ENCODE results near the gene DRAXIN. TPM values are rescaled to one million over a fixed set of nuclear protein-coding genes. Genes with fewer than 3 reads are reported as not detected.

DRAXIN gene
- total RNA-seq, 1 donor from 2014 or later: 0.05 TPM

DNA sequence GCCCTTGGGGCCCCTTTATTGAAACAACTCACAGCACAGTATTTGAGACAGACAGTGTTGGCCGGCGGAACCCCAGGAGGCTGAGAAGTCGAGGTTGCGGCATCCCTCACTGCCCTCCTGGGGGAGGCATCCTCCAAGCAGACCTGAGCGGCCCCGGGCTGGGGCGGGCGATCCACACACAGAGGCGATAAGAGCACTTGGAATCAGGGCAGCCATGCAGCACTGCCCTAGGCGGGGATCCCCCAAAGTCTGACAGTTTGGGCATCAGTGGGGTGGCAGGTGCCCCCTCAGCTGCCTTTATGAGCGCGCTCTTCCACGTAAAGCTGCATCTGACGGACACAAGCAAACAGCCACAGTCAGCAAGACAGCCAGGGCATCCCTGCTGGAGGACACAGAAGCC is 17.0 kb upstream of the DRAXIN start:
- no peak for DNase-seq
- H3K9me3 ChIP-seq (replicated peaks): no peaks in the 10 kb centered on the region
- peaks cover 45% of the 10 kb centered on the region for H3K36me3 ChIP-seq
- TF ChIP-seq, protein P1, sequence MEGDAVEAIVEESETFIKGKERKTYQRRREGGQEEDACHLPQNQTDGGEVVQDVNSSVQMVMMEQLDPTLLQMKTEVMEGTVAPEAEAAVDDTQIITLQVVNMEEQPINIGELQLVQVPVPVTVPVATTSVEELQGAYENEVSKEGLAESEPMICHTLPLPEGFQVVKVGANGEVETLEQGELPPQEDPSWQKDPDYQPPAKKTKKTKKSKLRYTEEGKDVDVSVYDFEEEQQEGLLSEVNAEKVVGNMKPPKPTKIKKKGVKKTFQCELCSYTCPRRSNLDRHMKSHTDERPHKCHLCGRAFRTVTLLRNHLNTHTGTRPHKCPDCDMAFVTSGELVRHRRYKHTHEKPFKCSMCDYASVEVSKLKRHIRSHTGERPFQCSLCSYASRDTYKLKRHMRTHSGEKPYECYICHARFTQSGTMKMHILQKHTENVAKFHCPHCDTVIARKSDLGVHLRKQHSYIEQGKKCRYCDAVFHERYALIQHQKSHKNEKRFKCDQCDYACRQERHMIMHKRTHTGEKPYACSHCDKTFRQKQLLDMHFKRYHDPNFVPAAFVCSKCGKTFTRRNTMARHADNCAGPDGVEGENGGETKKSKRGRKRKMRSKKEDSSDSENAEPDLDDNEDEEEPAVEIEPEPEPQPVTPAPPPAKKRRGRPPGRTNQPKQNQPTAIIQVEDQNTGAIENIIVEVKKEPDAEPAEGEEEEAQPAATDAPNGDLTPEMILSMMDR (IDR thresholded peaks at IDR 0.05; ENCODE audit: borderline replicate concordance): no peak
- no peaks in the 10 kb centered on the region for H3K27me3 ChIP-seq (ENCODE audit: low read depth)
- intact Hi-C loops (cut with micrococcal nuclease): no loop called here
- no peak overlapping the region for H3K27ac ChIP-seq (replicated peaks)
- H3K4me1 ChIP-seq: peaks cover under 1% of the 10 kb centered on the region
- no peak overlapping the region for H3K4me3 ChIP-seq

DNA sequence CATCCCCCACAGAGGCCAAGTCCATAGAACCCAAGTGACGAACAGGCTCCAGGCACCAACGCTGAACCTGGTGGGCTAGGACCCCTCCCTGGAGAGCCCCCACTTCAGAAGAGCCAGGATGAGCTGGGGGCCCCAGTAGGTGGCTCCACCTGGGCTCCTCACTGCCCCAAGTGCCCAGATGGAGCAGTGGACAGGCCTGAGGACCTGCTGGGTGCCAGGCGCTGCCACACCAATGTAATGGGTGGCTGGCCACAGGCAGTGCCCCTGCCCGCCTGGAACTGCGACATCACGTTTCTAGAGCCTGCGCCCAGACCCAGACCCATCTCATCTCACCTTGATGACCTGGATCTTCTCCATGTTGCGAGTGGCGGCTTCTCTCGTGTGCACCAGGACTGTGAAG is 16.2 kb upstream of the DRAXIN start:
- Histone ChIP-seq H3K27me3 (ENCODE audit: low read depth) (no peaks in the 10 kb centered on the region), H3K36me3 (peaks cover 45% of the 10 kb centered on the region), H3K4me3 (no peak overlapping the region), H3K27ac (replicated peaks) (no peak overlapping the region), H3K9me3 (replicated peaks) (no peaks in the 10 kb centered on the region), H3K4me1 (peaks cover 9% of the 10 kb centered on the region)
- intact Hi-C loops (cut with micrococcal nuclease): no loop called here
- TF ChIP-seq, protein P1 (IDR thresholded peaks at IDR 0.05; ENCODE audit: borderline replicate concordance): no peak
- DNase-seq: no peak

DNA sequence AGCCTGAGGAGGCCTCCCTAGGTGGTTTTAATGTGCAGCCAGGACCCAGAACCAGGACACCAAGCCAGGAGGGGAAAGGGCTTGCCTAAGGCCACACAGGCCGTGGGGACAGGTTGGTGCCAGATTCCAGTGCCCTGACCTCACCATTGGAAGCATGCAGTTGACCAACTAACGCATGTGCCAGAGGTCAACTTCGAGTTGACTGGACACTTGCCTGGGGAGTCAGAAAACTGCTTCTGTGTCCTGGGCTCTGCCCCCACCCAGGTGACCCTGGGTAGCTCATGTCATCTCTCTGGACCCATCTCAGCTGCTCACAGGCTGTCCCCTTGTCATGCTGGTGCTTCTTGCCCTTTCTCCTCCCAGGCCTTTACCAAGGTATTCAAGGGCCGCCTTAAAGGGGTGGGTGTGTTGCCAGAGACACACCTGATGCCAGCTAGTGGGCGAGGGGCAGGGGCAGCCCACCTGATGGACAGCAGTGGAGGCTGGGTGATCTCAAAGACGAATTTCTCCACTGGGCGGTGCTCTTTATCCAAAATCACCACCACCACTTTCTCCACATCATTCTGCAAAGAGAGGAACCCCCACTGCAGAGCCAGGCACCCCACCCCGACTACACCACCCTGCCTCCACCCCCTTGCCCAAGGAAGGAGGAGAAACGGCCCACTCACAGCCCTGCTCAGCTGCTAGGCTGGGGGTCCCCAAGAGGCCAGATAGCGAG is 15.0 kb upstream of the DRAXIN start:
- intact Hi-C loops (cut with micrococcal nuclease): no loop called here
- Histone ChIP-seq H3K27me3 (ENCODE audit: low read depth) (no peaks in the 10 kb centered on the region), H3K9me3 (replicated peaks) (no peaks in the 10 kb centered on the region), H3K4me1 (peaks cover 21% of the 10 kb centered on the region), H3K27ac (replicated peaks) (no peak overlapping the region), H3K4me3 (no peak overlapping the region), H3K36me3 (peaks cover 45% of the 10 kb centered on the region)
- TF ChIP-seq, protein P1 (IDR thresholded peaks at IDR 0.05; ENCODE audit: borderline replicate concordance): no peak
- no peak for DNase-seq

DNA sequence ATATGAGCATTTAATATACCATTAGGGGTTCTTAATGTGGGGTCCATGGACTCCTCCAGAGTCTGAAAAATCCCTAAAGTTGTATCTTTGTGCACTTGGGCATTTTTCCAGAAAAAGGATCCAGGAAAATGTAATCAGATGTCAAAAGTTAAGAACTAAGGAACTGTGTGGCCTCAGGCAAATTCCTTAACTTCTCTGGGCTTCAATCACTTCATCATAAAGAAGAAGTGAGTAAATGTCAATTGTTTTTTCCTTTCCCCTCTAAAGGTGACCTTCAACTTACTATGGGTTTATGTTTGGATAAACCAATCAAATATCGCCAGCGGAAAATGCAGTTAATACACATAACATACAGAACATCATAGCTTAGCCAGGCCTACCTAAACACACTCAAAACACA is 13.1 kb upstream of the DRAXIN start:
- TF ChIP-seq, protein P1 (IDR thresholded peaks at IDR 0.05; ENCODE audit: borderline replicate concordance): no peak
- intact Hi-C loops (cut with micrococcal nuclease): no loop called here
- Histone ChIP-seq H3K27me3 (ENCODE audit: low read depth) (no peaks in the 10 kb centered on the region), H3K4me3 (no peak overlapping the region), H3K36me3 (peaks cover 33% of the 10 kb centered on the region), H3K27ac (replicated peaks) (no peak overlapping the region), H3K4me1 (peaks cover 28% of the 10 kb centered on the region), H3K9me3 (replicated peaks) (no peaks in the 10 kb centered on the region)
- no peak for DNase-seq

DNA sequence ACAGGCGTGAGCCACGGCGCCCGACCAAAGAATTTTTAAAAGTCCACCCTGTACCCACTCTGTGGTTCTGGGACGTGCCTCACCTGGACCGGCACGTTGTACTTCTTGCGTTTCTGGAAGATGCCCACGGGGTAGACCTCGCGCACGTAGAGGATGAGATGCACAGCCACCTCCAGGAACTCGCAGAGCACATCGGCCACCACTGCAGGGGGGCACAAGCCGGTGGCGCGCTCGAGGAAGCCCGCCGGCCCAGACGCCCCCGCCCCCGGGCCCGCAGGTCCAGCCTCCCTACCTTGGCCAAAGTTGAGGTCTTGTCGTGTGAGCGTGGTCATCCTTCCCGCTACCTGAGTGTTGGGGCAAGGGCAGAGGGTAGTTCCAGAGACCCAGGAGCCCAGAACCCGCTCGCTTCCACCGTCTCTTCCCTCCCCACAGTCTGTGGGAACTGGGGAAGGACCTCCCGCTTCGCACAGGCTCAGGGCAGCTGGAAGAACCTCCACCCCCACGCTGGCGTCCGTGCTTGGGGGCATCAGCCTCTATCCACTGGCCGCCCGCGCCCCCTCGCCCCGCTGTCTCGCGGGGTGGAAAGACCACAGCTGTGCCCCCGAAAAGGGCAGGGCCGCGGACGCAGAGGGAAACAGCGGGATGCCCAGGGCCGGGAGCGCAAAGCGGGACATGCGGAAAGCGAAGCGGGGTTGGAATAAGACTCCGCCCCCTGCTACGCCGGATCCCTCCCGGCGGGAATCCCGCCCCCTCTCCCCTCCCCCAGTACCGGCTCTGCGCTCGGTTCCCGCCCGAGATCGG is 11.0 kb upstream of the DRAXIN start:
- peaks cover 6% of the 10 kb centered on the region for H3K27me3 ChIP-seq (ENCODE audit: low read depth)
- H3K4me1 ChIP-seq: peaks cover 28% of the 10 kb centered on the region
- peak overlapping the region; percentile 98 for H3K4me3 ChIP-seq
- intact Hi-C loops (cut with micrococcal nuclease): no loop called here
- no peaks in the 10 kb centered on the region for H3K9me3 ChIP-seq (replicated peaks)
- H3K27ac ChIP-seq (replicated peaks): peak overlapping the region; percentile 84
- H3K36me3 ChIP-seq: peaks cover 12% of the 10 kb centered on the region
- TF ChIP-seq, protein P1 (IDR thresholded peaks at IDR 0.05; ENCODE audit: borderline replicate concordance): no peak
- DNase-seq: no peak
